K562 (cell line): ENCODE measurements around the gene VSIG4. TPM values are rescaled to one million over a fixed set of nuclear protein-coding genes. Genes with fewer than 3 reads are reported as not detected.
A peak's percentile ranks its signal among the peaks of the same experiment; 100 is the strongest.

Experiments
- CHD4 ChIP-seq: fragments of 200-600 bp; sonication (generic); IDR thresholded peaks from 3 replicates; pipeline ENCODE4 v1.6.1; 2012; ENCODE audit warnings: low read depth, mild to moderate bottlenecking, mixed read lengths, low read length, inconsistent platforms; ENCODE audit not compliant: insufficient read depth, insufficient replicate concordance, poor library complexity, severe bottlenecking
- ERF ChIP-seq: fragments of 450-650 bp; formaldehyde crosslinking; IDR thresholded peaks from 2 replicates; pipeline ENCODE4 v1.4.0; 2020; ENCODE audit warnings: mild to moderate bottlenecking, mixed read lengths
- ETV5 ChIP-seq: sonication (generic); formaldehyde crosslinking; IDR thresholded peaks from 2 replicates; pipeline ENCODE4 v1.4.0; 2020; ENCODE audit warnings: low read depth, mild to moderate bottlenecking, missing genetic modification reagents
- FOXJ2 ChIP-seq: fragments of 200-800 bp; sonication (Bioruptor generic); IDR thresholded peaks from 2 replicates; pipeline ENCODE4 v1.6.1; 2016; ENCODE audit warnings: missing genetic modification characterization, missing compliant biosample characterization
- GABPA ChIP-seq: fragments of 200-800 bp; sonication (Bioruptor generic); conservative IDR thresholded peaks from 2 replicates; pipeline ENCODE4 v1.6.1; 2016; ENCODE audit warnings: low read depth, missing genetic modification characterization, missing compliant biosample characterization
- HNRNPH1 ChIP-seq: fragments of 200-400 bp; formaldehyde crosslinking; optimal IDR thresholded peaks from 2 replicates; pipeline ENCODE3; 2017; ENCODE audit warnings: low read depth, mild to moderate bottlenecking, low read length, moderate library complexity
- HNRNPK ChIP-seq: fragments of 200-400 bp; formaldehyde crosslinking; IDR thresholded peaks from one replicate; pipeline ENCODE4 v1.6.1; 2018; ENCODE audit warnings: mild to moderate bottlenecking, low read depth, low read length; ENCODE audit not compliant: poor library complexity, severe bottlenecking
- MLX ChIP-seq, 2 experiments: fragments of 450-650 bp in 1 of 2; sonication (generic) in 1 of 2; formaldehyde crosslinking; conservative IDR thresholded peaks; 2 replicates each; pipeline versions ENCODE4 v1.4.0 to v1.8.1; 2020 to 2022; ENCODE audit warnings: mild to moderate bottlenecking in 1 of 2, missing genetic modification reagents in 1 of 2
- MYNN ChIP-seq, 2 experiments: sonication (generic); formaldehyde crosslinking in 1 of 2; IDR thresholded peaks; 2 replicates each; pipeline versions ENCODE4 v1.5.0 to v1.6.1; 2016 to 2020; ENCODE audit warnings: antibody characterized with exemption in 1 of 2, missing genetic modification reagents in 1 of 2
- NCOA1 ChIP-seq: fragments of 450-650 bp; IDR thresholded peaks from 2 replicates; pipeline ENCODE4 v1.6.1; 2016; ENCODE audit warnings: low read depth
- NR2F6 ChIP-seq: fragments of 450-650 bp; formaldehyde crosslinking; IDR thresholded peaks from 2 replicates; pipeline ENCODE4 v1.4.0; 2020; ENCODE audit warnings: mild to moderate bottlenecking
- SMAD2 ChIP-seq: fragments of 150-350 bp; IDR thresholded peaks from 2 replicates; pipeline ENCODE4 v1.6.1; 2014; ENCODE audit warnings: low read depth, mild to moderate bottlenecking, low read length
- ZFPM2 ChIP-seq: fragments of 250-450 bp; sonication (Bioruptor Pico); IDR thresholded peaks from 2 replicates; pipeline ENCODE4 v1.5.1; 2022; ENCODE audit warnings: mild to moderate bottlenecking
- ZNF217 ChIP-seq: sonication (generic); formaldehyde crosslinking; IDR thresholded peaks from 2 replicates; pipeline ENCODE4 v1.8.0; 2022; ENCODE audit warnings: mild to moderate bottlenecking, missing genetic modification reagents
- ZNF318 ChIP-seq, 2 experiments: fragments of 450-650 bp; IDR thresholded peaks; 2 replicates each; pipeline ENCODE4 v1.6.1; 2016; ENCODE audit warnings: mild to moderate bottlenecking in 2 of 2, borderline replicate concordance in 1 of 2, low read depth in 1 of 2, moderate library complexity in 1 of 2
- ZNF507 ChIP-seq: conservative IDR thresholded peaks from 2 replicates; pipeline ENCODE4 v1.6.1; 2017; ENCODE audit warnings: missing genetic modification characterization, missing compliant biosample characterization
- ZNF785 ChIP-seq: fragments of 250-450 bp; sonication (Bioruptor Pico); IDR thresholded peaks from 2 replicates; pipeline ENCODE4 v1.4.0; 2020; ENCODE audit warnings: mild to moderate bottlenecking
- polyA plus RNA-seq, 8 experiments: library from polyadenylated mRNA; depleted of rRNA in 4 of 8; stranded (reverse) in 5 of 8; unstranded in 3 of 8; fragments of >200 nt; fragmentation: Nextera tagmentation in 2 of 8; fragmentation: Illumina TruSeq in 1 of 8; extraction: Ambion mirVana in 2 of 8; extraction: Trizol in 1 of 8; gene quantifications; 2 replicates each; pipeline versions ENCODE4 v1.2.1 to v1.2.3, GENCODE V29; 2011 to 2014; ENCODE audit warnings: inconsistent platforms in 1 of 8, missing spikeins in 1 of 8
- total RNA-seq, 7 experiments: library from RNA; depleted of rRNA in 6 of 7; stranded (reverse); fragments of >200 nt in 6 of 7; fragmentation: Illumina TruSeq in 2 of 7; extraction: Trizol in 2 of 7; gene quantifications; 2 replicates each; pipeline versions ENCODE4 v1.2.1 to v1.2.3, GENCODE V29; 2011 to 2021; ENCODE audit warnings: low replicate concordance in 1 of 7

The VSIG4 gene
- total and polyA plus RNA-seq, 9 of the 15 experiments (the other 6 are each of a cell fraction or from before 2014, with no cell fraction given) = 0.22 to 1.6 (median 0.46) TPM; not detected in 1

GRCh38 chrX:66021765-66022631 is 17.9 kb downstream of the VSIG4 start (continued):
- no peak for TF ChIP-seq ZNF318 (IDR thresholded peaks at IDR 0.05; ENCODE audit: borderline replicate concordance in 1 of 2, low read depth in 1 of 2)
- TF ChIP-seq GABPA (tag) = no peak
- TF ChIP-seq ZFPM2 (CRISPR knock-in tag) = 0 out of 2 replicates have a peak, but pooled peaks have one; percentile 11
- no peak for TF ChIP-seq ZNF507
- TF ChIP-seq FOXJ2 (tag) = no peak
- no peak for TF ChIP-seq NR2F6 (CRISPR knock-in tag)
- no peak for TF ChIP-seq HNRNPK
- TF ChIP-seq CHD4 = no peak
- no peak for TF ChIP-seq NCOA1
- TF ChIP-seq ETV5 (CRISPR knock-in tag) = 0 out of 2 replicates have a peak, but pooled peaks have one; percentile 51
- TF ChIP-seq ZNF217 (CRISPR knock-in tag) = no peak
- no peak for TF ChIP-seq MLX (CRISPR knock-in tag; conservative IDR thresholded peaks at IDR 0.05)
- TF ChIP-seq ERF (CRISPR knock-in tag) = 0 out of 2 replicates have a peak, but pooled peaks have one; percentile 62
- peak; percentile 54; the same call in 1 of the 2 replicates for TF ChIP-seq MYNN (IDR thresholded peaks at IDR 0.05)
- no peak for TF ChIP-seq MYNN (CRISPR knock-in tag; IDR thresholded peaks at IDR 0.05)
- no peak for TF ChIP-seq SMAD2
- no peak for TF ChIP-seq HNRNPH1
- no peak for TF ChIP-seq ZNF785 (CRISPR knock-in tag)
